Hematopoietic multipotent progenitor cell treated with erythropoietin and hydrocortisone succinate and interleukin-3 and kit ligand, for 15 days (in vitro differentiated cells): ENCODE results near the gene COQ9.
A peak's percentile ranks its signal among the peaks of the same experiment; 100 is the strongest.

Experiments
- DNase-seq: peaks from one replicate; pipeline ENCODE4 v3.0.0-alpha.2; 2015; ENCODE audit warnings: low spot score

COQ9 gene

DNA sequence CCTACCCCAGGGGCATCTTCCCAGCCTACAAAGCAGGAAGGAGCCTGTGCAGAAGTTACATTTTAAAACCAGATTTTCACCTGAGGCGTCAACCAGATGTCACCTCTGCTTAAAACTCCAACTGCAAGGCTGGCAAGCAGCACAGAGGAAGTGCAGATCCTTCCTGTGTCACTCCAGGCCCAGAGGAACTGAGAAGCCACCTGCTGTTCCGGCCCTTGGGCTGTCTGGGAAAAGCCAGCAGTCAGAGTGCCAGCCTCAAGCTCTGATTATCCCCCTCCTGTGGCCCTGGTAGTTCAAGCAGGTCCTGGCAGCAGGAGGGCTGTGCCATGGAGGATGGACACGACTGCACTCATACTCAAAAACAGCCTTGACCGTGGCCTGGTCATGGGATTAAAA is 25.4 kb downstream of the COQ9 start:
- no peak for DNase-seq

DNA sequence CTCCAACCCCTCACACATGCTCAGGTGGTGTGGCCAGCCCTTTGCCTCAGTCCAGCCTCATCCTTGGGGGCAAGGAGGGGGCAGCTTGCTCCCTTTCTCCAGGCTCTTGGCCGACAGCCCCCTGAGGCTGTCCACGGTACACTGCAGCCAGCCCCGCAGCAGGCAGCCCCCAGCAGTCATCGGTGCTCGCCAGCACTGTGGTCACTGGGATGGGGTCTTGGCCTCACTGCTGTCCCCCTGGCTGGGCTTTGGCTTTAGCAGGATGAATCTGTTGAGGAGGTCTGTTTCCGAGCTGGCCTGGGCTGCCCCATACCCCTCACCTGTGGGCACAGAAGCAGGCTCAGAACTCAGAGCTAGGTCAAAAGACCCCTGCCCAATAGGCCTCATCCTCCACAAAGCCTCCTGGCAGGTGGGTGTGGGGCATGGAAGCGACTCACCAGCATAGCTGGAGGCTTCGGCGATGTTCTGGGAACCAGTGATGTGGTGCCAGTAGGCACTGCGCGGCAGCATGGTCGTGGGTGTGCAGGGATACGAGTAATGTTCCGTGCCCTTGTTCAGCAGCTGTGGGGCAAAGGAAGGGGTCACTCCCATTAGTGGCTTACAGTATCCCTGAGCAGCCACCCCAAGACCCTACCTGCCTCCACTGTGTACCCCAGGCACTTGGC is 26.0 kb downstream of the COQ9 start:
- DNase-seq, result no peak

DNA sequence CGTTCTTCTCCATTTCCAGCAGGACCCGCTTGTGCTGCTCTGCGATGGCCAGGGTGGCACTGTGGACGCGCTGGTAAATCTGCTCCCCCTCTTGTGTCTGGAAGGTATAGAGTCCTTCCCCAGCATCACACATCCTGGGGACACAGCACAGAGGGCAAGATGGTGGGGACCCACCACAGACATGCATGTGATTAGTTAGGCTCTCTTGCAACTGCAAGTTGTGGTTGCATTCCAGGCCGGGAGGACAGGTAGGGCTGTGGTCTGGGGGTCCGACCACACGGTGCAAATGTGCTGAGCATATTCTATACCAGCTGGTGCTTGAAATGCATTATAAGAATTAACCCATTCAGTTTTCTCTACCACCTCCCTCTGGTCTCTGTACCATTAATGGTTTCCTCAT is 26.6 kb downstream of the COQ9 start:
- no peak for DNase-seq

DNA sequence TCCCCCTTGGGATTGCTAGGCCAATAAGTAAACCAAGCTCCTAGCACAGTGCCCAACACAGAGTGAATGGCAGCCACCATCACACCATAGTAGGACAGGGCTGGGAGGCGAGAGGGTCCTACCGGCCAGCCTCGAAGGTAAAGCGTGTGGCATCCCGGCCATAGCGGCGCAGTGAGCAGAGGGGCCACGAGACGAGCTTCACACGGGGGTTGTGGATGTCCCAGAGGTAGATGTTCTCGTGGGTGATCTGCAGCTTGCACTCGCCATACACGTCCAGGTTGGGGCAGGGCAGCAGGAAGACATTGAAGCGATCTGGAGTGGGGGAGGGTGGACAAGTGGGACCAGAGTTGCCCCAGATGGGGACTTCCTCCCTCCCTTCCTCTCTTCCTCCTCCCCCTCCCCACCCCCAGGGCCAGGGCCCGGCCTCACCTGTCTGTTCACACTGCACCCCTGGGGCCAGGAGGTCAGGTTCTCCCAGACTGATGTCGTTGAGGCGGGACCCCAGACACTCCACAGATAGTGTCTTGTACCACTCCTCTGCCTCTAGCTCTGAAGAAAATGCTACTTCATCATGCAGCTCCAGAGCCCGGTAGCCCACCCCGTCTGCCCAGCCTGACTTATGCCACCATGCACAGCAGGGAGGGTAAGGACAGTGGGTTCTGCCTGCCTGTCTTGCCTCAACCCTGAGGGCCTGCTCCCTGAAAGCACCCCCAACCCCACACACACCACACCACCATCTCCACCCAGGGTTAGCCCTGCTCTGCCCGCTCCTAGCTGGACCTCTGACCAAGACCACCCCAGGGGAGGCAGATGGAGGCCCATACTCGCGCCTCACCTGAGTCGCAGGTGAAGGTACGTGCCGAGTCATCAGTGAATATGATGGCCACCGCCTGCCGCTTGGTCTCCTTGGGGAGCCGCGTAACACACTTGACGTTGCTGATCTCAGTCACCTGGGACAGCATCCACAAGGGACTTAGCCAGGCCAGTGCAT is 27.7 kb downstream of the COQ9 start:
- no peak for DNase-seq

DNA sequence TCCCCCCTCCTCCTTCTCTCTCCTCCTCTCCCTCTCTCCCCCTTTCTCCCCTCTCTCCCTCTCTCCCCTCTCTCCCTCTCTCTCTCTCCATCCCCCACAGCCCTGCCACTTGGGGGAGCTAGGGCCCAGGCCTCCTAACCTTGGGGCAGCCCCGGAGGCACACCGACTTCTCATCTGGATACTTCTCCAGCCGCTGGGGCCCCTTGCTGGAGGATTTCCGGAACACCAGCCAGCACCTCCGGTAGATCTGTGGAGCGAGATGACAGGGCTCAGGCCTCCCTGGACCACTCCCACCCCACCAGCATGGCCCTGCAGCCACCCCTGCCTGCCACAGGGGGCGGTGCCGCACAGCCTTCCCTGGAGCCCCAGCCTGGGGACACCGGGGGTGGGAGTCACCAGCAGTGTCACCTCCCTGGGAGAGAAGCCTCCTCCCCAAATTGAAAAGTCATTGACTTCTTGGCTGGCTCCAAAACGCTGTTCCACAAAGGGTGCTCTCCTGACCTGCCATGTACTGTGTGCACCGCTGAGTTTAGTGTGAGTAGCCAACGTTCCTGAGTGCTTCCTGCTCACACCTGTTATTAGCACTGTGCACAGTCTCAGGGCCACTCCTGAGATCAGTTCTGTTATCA is 28.5 kb downstream of the COQ9 start:
- peak; percentile 10 for DNase-seq

DNA sequence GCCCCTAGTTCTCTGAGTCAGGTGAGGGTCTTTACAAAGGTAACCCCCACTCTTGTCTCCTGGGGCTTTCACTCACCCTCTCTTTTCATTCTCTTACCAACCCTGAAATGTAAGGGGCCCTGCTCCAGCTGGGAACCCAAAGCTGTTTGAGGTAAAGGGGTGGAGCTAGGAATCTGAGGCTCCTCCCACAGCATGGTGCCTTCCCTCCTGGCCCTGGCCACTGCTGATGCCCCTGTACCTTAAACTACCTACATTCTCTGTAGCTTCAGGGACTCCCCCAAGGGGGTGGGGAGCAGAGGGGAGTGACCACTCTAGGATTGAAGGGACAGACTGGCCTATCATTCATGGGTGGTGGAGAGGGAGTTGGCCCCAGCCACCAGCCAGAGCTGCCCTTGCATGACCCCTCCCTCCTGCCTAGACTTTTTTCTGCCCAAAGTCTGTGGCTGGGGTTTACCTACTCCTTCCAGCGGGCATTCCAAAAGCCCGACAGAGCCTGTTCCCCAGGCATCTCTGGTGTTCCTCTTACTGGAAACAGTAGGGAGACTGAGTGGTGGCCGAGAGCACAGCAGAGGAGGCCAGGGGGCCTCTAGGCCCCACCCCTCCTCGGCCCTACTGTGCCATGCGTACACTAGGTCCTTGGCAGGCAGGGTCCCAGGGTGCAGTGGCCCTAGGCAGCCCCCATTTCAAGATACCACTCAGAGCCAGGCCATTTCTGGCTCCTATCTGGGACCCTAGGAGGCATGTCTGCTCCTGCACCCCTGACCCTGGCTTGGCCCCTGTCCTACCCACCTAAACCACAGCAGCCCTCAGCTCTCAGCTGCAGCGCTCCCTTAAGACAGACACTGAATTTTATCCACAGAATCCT is 29.5 kb downstream of the COQ9 start:
- no peak for DNase-seq

DNA sequence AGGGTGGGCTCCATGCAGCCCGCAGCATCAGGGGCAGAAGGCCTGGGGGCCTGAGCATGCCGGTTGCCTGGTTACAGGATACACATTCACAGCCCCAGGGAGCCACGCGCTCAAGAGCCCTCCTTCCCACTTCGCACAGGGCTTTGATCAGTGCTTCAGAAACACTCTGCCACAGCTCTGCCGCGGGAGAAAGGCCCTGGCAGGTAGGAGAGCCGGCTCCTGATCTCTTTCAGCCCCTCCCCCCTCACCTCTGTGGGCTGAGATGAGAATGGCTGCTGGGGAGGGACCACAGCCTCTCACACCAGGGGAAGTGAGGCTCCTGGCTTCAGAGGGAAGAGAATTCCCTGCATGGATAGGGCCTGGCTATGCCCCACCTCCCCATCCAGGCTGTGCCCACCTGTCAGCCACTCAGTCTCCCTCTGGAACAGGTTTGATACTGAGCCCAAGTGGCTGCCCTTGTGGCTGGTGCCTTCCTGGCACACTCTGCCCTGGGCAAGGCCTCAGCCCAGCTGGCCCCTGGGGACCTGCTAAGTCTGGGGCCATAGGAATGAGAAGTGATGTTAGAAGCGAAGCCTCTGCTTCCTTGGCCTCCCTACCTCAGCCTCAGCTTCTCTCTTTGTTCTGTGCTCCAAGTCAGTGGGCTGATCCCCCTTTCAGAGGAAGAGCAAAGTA is 30.4 kb downstream of the COQ9 start:
- no peak for DNase-seq

DNA sequence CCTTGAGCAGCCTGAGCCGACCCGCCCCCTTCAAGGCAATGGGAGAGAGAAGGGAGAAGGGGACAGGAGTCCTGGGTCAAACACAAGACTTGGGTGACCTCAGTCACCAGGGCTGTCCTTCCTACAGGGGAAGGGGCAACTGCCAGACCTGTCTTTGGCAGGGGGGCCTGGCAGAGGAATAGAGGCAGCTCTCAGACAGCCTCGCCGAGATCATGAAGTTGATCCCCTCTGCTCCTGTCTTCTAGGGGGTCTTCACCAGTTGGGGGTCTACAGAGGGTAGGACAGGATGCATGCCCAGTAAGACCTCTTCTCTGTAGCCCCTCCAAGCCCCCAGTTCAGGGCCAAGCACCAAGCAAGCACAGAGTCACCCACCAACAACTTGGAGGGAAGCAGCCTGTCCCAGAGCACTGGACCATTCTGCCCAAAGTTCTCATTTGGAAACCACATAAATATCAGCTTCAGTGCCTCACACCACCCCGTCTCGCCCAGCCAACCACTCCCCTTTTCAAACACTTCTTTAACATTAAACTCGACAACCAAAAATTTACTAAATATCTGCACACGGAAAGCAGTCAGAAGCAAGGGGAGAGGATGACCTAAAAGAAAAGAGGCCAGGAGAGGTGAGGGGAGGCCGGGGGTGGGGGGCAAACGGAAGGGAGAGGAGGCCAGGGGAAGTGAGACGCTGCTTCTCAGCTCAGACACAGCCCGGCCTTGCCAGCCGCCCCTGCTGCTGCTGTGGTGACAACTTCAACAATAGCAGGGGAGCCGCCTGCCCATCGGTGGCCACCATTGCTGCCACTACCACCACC is 31.3 kb downstream of the COQ9 start:
- DNase-seq, result no peak

DNA sequence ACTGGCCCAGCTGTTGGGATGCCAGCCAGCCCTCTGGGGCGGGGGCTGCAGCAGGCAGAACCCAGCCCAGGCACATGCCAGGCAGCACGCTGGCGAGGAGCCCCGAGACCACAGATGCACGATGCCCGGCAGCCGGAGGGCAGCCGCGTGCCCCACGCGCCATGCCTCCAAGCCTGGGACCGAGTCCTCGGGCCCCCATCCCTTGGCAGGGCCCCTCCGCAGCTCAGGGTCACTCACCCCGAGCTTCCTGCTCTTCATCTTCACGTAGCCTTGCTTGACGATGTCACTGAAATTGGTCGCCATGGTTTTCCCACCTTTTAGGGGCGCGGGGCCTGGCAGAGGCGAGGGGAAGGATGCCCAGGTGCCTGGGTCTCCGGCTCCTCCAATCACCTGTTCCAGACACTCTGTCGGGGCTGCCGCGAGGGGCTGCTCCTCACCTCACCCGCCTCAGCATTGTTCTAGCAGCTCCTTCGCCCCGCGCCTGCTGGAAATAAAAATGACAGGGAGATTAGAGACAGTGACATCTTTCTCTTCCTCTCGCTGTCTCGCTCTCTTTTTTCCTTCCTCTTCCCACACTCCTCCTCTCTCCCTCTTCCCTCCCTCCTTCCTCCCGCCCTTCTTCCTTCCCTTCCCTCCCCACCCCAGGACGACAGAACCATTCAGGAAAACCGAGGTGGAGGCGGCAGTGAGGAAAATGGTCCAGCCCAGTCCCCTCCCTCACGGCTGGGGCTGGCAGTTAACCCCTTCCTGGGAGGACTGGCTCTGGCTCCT is 32.1 kb downstream of the COQ9 start:
- no peak for DNase-seq

DNA sequence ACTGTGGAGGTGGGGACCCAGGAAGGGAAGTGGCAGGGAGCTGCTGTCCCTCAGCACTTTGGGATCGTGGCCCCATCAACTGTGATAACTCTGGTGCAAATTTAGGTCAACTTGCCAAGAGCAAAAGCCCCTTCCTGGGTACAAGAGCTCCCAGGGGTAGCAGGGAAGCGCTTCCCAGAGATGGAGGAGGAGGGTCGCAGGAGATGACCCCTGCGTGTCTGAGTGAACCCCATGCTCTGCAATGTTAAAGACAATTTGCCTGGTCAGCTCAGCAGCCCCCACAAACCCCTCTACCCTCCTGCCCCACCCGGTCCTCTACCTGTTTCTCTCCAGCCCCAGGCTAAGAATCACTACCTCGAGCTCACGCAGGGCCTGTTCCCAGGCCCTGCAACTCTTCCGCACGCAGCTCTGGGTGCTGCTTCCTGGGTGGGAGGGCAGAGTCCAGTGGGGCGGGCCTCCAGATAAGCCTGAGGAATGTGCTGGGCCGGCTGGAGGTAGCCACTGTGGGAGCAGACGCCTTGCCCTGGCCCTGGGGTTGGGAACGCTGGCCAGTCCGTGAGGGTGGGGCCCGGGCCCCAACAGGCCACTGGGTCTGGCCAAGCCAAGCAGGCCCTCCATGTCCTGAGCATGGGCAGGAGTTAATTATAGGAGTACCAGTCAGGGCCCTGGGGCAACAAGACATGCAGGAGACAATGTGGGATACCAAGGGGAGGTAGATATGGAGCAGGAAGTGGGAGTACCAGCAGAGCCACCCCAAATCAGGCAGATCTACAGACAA is 32.9 kb downstream of the COQ9 start:
- DNase-seq, result no peak

DNA sequence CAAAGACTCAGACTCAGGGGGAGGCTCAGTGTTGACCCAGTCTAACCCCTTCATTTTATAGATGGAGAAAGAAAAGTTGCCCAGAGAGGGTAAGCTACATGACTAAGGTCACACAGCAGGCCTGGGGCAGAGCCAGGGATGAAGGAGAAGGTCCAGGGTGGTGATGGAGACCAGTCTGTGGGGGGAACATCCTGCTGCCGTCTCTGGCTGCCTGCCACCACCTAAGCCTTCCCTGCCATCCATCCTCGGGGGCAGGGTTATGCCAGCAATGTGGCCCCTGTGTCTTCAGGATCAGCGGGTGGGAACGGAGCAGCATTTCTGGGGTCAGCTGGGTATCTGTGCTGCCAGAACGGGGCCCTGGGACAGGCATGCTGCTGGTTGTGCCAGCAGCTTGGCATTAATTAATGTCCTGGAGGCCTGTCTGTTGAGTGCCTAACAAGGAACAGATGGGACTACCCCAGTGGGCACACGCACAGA is 33.5 kb downstream of the COQ9 start:
- no peak for DNase-seq

DNA sequence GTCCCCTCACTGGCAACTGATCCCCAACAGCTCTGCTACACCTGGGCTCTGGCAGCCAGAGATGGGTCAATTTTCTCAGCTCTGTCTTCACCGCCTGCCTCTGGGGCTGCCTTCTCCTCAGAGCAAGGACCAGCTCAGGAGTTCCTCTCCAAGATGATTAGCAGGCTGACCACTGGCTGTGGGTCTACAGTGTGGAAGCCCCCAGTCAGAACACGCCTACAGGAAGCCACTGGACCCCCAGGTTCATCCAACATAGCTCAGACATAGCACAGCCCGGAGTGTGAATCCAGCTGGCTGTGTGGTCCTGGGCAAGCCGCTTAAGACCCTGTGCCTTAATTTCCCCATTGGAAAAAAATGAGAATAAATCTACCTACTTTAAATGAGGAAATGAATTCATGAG is 34.1 kb downstream of the COQ9 start:
- DNase-seq, result no peak

DNA sequence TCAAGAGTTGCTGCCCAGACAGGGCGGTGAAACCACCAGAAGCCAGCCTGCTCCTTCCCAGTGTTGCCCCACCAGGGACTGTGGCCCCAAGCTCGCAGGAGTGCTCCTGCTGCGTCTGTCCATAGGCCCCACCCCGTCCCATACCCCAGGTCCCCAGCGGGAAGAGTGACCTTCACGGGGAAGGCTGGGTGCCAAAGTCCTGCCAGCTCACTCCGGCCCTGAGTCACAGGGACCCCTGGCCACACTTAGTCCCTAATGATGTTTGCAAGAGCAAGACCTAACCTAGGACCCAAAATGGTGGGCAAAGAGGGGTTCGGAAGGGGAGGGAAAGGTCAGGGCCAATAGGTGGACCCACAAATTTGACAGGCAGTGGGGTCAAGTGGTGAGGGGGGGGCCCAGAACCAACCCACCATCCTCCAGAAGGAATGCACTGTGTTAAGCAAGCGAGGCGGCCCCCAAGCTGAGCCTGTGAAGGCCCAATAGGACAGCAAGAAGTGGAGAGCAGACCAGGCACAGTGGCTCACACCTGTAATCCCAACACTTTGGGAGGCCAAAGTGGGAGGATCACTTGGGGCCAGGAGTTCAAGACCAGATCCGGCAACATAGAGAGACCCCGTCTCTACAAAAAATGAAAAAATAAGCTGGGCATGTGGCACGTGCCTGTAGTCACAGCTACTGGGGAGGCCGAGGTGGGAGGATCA is 35.7 kb downstream of the COQ9 start:
- no peak for DNase-seq

DNA sequence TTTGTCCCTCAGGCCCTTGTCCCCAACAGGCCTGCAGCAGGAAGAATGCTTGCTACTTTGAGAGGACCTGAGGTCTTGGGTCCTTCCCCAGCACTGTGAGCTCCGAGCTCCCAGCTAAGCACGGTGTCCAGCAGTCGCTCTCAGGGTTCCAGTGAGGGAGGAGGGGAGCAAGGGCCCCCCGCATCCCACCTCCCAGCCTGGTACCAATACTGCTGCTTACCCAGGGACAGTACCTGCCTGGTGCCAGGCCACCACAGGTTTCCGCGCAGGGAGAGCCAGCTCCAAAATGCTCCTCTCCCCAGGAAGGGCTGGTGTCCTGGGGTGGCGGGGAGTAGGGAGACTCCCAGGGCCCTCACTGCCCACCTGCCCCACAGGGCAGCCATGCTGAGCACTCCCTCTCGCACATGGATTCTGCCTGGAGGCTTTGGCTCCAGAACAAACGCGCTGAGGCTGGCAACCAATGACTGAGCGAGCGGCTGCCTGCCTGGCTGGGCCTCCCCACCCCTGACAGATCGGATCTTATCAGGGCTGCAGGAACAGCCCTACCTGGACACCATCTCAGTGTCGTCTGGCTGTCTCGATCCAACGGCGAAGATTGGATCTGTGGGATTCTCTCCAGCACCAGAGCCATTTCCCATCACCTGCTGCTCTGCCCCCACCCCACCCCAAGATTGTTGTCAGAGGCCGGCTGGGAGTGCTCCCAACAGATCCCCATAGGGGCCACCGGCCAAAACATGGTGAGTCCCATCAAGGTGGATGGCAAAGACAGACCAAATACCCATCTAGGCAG is 36.6 kb downstream of the COQ9 start:
- DNase-seq, result no peak

DNA sequence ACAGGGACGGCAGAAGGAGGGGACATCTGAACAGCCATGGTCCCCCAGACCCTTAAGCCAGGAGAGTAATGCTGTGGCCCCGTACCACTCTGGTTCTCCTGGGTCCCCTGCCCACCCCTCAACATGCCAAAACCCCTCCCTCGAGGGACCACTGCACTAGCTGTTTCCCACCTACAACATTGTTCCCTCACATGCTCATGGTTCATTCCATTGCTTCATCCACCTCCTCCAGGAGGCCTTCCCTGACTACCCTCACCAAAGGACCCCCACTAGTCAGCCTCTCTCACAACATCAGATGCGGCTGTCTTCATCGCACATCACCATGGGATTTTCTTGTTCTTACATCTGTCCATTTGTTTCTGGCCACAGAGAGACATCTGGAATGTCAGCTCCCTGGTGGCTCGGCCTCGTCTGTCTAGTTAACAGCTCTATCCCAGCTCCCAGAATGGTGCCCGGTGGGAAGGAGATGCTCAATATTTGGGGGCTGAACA is 37.3 kb downstream of the COQ9 start:
- no peak for DNase-seq

DNA sequence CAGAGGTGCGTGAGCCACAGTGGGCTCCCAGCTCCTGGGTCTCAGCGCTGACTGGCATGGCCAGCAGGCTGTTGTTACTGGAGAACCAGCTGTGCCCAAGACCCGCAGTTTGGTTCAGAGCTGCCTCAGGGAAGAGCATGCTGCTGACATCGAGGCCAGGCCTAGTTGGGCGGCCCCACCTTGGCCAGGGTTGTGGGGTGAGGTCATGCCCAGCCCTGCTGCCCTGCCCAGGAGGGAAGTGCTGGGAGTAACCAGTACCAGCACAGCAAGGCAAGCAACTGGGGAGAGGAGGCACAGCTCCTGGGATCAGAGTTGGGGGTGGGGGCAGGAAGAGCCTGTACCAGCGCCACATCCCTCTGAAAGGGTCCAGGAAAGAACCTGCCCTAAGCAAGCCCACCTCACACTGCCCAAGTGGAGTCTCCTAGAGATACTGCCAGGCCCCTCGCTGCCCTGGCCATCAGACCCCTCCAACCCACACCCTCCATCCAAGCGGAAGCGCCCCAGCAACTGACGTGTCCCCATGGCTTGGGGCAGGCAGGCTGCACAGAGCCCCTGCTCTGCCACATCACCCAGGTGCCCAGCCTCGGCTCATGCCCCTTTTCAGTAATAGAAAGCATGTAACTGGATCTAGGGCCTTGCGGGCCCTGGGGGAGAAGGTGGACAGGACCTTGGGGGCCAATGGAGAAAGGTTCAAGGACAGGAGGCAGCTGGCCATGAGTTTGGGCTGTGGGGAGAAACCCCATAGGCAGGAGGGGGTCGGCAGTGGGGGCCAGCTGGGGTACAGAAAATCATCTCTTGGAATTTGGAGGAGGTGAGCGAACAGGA is 38.0 kb downstream of the COQ9 start:
- DNase-seq, result no peak
